Heart right ventricle (tissue), 16 donors: ENCODE results near the gene RPL12. TPM values are rescaled to one million over a fixed set of nuclear protein-coding genes. Genes with fewer than 3 reads are reported as not detected.
A peak's percentile ranks its signal among the peaks of the same experiment; 100 is the strongest.

Source experiments
- ATAC-seq, 8 donors: fragments of 200-7000 bp; cut with Tn5 transposase; one replicate each; pipeline ENCODE4 v1.9.1; 2020; ENCODE audit warnings: mild to moderate bottlenecking in 8 of 8, moderate library complexity in 8 of 8, moderate number of reproducible peaks in 1 of 8
- DNase-seq, 2 donors: peaks; one replicate each; pipeline ENCODE4 v3.0.0-alpha.2; 2020
- H3K27ac ChIP-seq, 10 donors: fragments of 200-600 bp; sonication (generic) in 2 of 10; one replicate each; pipeline versions ENCODE4 v1.5.0 to v1.8.0; 2020 to 2022; ENCODE audit warnings: mild to moderate bottlenecking in 3 of 10
- H3K27me3 ChIP-seq, 7 donors: fragments of 200-600 bp; one replicate each; pipeline ENCODE4 v1.8.0; 2021 to 2022; ENCODE audit warnings: mild to moderate bottlenecking in 2 of 7
- H3K36me3 ChIP-seq, 9 donors: fragments of 200-600 bp; sonication (generic) in 1 of 9; one replicate each; pipeline versions ENCODE4 v1.5.0 to v1.8.0; 2020 to 2022; ENCODE audit warnings: mild to moderate bottlenecking in 2 of 9
- H3K4me1 ChIP-seq, 9 donors: fragments of 200-600 bp; sonication (generic) in 1 of 9; one replicate each; pipeline versions ENCODE4 v1.5.0 to v1.8.0; 2020 to 2022; ENCODE audit warnings: mild to moderate bottlenecking in 4 of 9
- H3K4me3 ChIP-seq, 10 donors: fragments of 200-600 bp; sonication (generic) in 2 of 10; one replicate each; pipeline versions ENCODE4 v1.5.0 to v1.8.0; 2020 to 2022; ENCODE audit warnings: mild to moderate bottlenecking in 7 of 10, moderate library complexity in 2 of 10
- H3K9me3 ChIP-seq, 11 donors: fragments of 200-600 bp in 10 of 11; sonication (generic) in 2 of 11; one replicate each; pipeline versions ENCODE4 v1.5.0 to v1.8.0; 2013 to 2022; ENCODE audit warnings: mild to moderate bottlenecking in 2 of 11, control low read depth in 1 of 11, moderate library complexity in 1 of 11
- WGBS, 2 donors: extraction: QIAGEN DNeasy Blood & Tissue Kit; methylation state at CpG; one replicate each; pipeline ENCODE4 v1.1.7; 2013; ENCODE audit warnings: inconsistent platforms in 1 of 2; 5-methylcytosine and 5-hydroxymethylcytosine counted together
- intact Hi-C, 10 donors: fragments of 100-400 bp; cut with DNase I; formaldehyde crosslinking; loops; one replicate each; pipeline versions ENCODE4 v1.11.1 to v1.14.2; 2022
- polyA plus RNA-seq, 2 donors: library from polyadenylated mRNA; stranded (reverse); fragments of 200-250 nt; gene quantifications; one replicate each; pipeline ENCODE4 v1.2.3, GENCODE V29; 2013
- total RNA-seq, 10 donors: library from RNA; stranded (reverse); fragmentation: NEBNext Ultra II Directional in 3 of 10; extraction: Animal tissue kit (Norgen Biotek cat#: 25700) in 3 of 10; gene quantifications; one replicate each; pipeline versions ENCODE4 v1.2.1 to v1.2.4, GENCODE V29; 2021 to 2023
- TF ChIP-seq, protein P1 (sequence below), 9 donors: fragments of 200-600 bp; sonication (generic) in 2 of 9; IDR thresholded peaks; one replicate each; pipeline versions ENCODE4 v1.5.0 to v1.8.0; 2021 to 2022; ENCODE audit warnings: antibody characterized with exemption in 9 of 9, mild to moderate bottlenecking in 5 of 9, moderate library complexity in 1 of 9
- donor health status: Arrhythmogenic right ventricular cardiomyopathy.
- donor health status: ischemic (EF 13 %, LVEDD 7.1; RV severe dilation, severe dysfunction).
- donor health status: healthy with polysubstance abuse.
- donor health status: DM: no; HTN: yes; CAD: no.
- donor health status: DM: no; HTN: no; CAD: no.
- donor health status: ischemic (EF 25% LVEDD 6.9; RV normal size, moderate dysfunction).
- donor health status: ischemic (EF 25% LVEDD 5.7; RV mildly dilated, moderate dysfunction).
- donor health status: healthy.
- donor health status: DM: yes; HTN: yes; CAD: no.
- donor health status: Ischemic cardiomyopathy.
- donor health status: ischemic (EF 35%, LVEDD 5.7; RV mildly dilated, moderate dysfunction).
- donor health status: nonischemic (EF 11% LVEDD 7.7; RV severe dilation, severe dysfunction).
- donor health status: DM: yes; HTN: yes; CAD: no.
- donor health status: PGD.
- donor health status: ischemic (EF 29% LVEDD 5.4; RV normal size, mild dysfunction).
- donor health status: nonischemic (EF 23%, LVEDD 6.1; RV moderate dilation, normal function).

RPL12 gene
- total and polyA plus RNA-seq, 12 donors: 409 to 1,920 (median 536) TPM

DNA sequence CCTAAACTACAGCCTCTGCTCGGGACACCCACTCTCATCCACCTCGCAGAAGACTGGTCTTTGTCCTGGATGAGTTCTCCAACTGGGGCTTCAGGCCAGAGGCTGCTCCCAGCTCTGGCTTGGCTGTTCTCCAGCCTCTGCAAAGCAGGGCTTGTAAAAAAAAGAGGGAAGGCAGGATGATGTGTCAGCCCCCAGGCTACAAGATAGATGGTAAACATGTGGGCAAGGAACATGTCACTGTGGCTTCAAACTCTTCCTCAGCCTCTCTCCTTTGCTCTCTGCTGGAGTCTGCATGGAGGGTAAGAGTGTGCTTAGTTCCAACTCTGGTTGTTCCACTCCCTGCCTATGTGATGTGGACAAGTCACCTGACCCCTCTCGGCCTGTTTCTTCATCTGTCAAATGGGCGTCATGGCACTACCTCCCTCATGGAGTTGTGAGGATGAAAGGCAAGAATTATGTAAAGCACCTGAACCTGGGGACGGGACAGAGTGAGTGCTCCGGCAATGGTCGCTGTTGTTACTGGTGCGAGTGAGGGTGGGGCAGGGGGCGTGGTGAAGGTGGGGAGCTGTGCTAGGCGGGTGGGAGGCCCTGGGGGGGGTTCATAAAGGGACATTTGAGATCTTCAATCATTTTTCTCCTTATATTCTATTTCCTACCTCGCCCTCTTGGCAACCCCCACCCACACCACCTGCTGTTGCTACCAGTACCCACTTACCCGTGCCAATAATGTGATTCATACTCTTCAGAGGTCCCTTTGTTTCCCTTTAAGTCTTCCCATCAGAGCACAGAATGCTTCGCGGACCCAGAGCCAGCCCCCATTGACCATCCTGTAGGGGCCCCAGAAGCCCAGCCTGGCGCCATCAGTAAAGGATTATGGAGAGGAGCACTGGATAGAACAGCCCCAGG, 33.8 kb downstream of the RPL12 start:
- Histone ChIP-seq H3K9me3 (no peaks in the 10 kb centered on the region), H3K4me1 (peaks cover 0 to 16% (median 4%) of the 10 kb centered on the region in 9 donors), H3K4me3 (no peak overlapping the region), H3K27me3 (no peaks in the 10 kb centered on the region), H3K27ac (no peak overlapping the region), H3K36me3 (no peaks in the 10 kb centered on the region)
- intact Hi-C loops: loop anchor here in 1 of 10 donors (1.0 kb wide), 1 partner anchor 18 kb away; no protein-coding TSS in a partner anchor
- ATAC-seq: peak in 2 of 8 donors; percentile 11 to 27
- DNase-seq: no peak
- WGBS, 2 donors: 79 to 80% methylated on average over 15 of the region's 15 CpGs
- TF ChIP-seq, protein P1, sequence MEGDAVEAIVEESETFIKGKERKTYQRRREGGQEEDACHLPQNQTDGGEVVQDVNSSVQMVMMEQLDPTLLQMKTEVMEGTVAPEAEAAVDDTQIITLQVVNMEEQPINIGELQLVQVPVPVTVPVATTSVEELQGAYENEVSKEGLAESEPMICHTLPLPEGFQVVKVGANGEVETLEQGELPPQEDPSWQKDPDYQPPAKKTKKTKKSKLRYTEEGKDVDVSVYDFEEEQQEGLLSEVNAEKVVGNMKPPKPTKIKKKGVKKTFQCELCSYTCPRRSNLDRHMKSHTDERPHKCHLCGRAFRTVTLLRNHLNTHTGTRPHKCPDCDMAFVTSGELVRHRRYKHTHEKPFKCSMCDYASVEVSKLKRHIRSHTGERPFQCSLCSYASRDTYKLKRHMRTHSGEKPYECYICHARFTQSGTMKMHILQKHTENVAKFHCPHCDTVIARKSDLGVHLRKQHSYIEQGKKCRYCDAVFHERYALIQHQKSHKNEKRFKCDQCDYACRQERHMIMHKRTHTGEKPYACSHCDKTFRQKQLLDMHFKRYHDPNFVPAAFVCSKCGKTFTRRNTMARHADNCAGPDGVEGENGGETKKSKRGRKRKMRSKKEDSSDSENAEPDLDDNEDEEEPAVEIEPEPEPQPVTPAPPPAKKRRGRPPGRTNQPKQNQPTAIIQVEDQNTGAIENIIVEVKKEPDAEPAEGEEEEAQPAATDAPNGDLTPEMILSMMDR (IDR thresholded peaks at IDR 0.05): no peak

DNA sequence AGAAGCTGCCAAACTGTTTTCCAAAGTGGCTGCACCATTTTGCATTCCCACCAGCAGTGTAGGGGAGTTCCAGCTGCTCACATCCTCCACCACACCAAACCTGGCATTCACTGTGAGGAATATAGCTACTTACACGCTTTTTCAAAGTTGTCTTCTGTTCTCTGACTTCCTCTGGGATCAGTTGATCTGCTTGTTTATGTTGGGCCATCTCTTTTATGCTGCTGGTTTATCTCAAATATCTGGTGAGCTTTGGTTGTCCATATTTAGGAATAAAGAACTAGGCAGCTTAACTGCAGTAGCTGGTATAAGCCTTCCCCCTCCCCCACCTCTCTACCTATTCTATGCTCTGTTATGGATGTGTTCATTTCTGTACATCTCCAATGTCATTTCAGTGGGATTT, 35.5 kb downstream of the RPL12 start:
- no peak for ATAC-seq
- no peak for DNase-seq
- TF ChIP-seq, protein P1 (IDR thresholded peaks at IDR 0.05): no peak
- H3K4me1 ChIP-seq: peaks cover 0 to 27% (median 0%) of the 10 kb centered on the region in 9 donors
- H3K27ac ChIP-seq: no peak overlapping the region
- no peaks in the 10 kb centered on the region for H3K9me3 ChIP-seq
- H3K36me3 ChIP-seq: no peaks in the 10 kb centered on the region
- 79 to 83% methylated on average over 1 of the region's 1 CpG for WGBS, 2 donors
- intact Hi-C loops: no loop called here
- no peaks in the 10 kb centered on the region for H3K27me3 ChIP-seq
- no peak overlapping the region for H3K4me3 ChIP-seq

DNA sequence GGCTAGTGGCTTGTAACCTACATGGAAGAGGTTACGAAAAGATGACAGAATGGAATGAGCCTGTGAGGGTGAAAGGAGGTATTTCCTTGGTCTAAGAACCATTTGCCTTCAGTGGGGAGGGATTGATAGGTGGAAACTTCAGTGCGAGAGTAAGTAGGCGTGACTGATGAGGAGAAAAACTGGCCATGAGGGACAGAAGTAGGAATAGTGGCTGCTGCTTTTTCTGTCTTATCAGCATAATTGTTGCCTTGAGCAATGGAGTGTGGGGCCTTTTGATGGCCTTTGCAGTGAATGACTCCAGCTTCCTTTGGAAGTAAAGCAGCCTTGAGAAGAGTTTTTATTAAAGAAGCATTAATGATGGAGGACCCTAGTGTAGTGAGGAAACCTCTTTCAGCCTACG, 36.1 kb downstream of the RPL12 start:
- ATAC-seq (no peak), DNase-seq (no peak)
- intact Hi-C loops: no loop called here
- no peaks in the 10 kb centered on the region for H3K27me3 ChIP-seq
- no peaks in the 10 kb centered on the region for H3K9me3 ChIP-seq
- no peak overlapping the region for H3K4me3 ChIP-seq
- WGBS, 2 donors: 88 to 92% methylated on average over 4 of the region's 4 CpGs
- H3K36me3 ChIP-seq: no peaks in the 10 kb centered on the region
- no peak overlapping the region for H3K27ac ChIP-seq
- TF ChIP-seq, protein P1 (IDR thresholded peaks at IDR 0.05): no peak
- H3K4me1 ChIP-seq: peaks cover 0 to 28% (median 0%) of the 10 kb centered on the region in 9 donors

DNA sequence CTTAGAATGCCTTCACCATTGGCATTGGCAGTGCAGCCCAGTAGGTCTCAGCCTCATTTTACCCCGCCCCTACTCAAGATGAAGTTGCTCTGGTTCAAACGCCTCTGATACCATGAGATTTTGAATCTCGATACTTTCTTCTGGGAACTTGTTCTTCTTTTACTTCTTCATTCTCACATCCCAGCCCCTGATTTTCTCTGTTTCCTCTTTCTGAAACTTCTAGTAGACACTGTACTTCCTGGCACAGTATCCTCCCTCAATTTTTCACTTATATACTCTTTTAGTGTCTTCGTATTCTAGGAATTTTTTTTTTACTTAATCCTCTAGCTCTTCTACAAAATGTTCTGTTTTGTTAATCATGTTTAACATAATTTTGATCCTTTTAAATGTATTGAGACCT, 40.1 kb downstream of the RPL12 start:
- Histone ChIP-seq H3K27ac (peak overlapping the region in 1 of 10 donors; percentile 72), H3K27me3 (no peaks in the 10 kb centered on the region), H3K9me3 (no peaks in the 10 kb centered on the region), H3K4me1 (peaks cover 0 to 24% (median 15%) of the 10 kb centered on the region in 9 donors), H3K4me3 (no peak overlapping the region), H3K36me3 (peaks cover 0 to 14% (median 0%) of the 10 kb centered on the region in 9 donors)
- intact Hi-C loops: no loop called here
- ATAC-seq: no peak
- TF ChIP-seq, protein P1 (IDR thresholded peaks at IDR 0.05): no peak
- no peak for DNase-seq
- WGBS, 2 donors: 89 to 90% methylated on average over 4 of the region's 4 CpGs
